ENCODE measurements around the gene RAD51B.

RAD51B gene

DNA sequence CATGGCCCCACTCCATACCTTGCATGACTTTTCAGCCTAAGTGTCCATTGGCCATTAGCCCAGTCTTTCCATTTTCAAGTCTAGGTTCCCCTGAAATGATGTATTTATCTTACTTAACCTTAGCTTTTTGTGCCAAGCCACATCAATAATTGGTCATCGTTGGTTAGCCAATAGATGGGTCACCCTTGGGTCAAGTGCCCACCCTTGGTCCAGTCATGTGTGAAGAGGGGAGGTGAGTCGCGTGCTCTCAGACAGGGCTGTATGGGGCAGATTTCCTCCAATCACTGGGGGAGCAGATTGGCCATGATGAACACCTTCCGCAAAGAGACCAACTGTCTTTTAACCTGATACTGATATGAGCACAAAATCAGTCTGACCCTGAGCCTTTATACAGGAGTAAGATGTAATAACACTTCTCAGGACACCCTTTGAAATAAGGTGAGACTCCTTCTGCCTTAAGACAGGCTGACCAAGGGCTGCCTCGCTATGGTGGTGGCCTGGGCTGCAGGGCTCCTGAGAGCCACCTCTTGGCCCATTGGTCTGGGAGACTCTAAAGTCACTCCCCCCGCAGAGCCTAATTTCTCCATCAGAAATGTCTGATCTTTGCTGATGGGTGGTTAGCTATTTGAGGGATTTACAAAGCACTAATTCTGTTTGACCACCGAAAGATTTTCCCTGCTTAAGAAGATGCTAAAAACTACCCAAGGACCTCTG, 830.1 kb downstream of the RAD51B start:
- no peak overlapping the region for H3K4me3 ChIP-seq (ENCODE audit: low read depth, low read length)
- TF ChIP-seq, protein P1, sequence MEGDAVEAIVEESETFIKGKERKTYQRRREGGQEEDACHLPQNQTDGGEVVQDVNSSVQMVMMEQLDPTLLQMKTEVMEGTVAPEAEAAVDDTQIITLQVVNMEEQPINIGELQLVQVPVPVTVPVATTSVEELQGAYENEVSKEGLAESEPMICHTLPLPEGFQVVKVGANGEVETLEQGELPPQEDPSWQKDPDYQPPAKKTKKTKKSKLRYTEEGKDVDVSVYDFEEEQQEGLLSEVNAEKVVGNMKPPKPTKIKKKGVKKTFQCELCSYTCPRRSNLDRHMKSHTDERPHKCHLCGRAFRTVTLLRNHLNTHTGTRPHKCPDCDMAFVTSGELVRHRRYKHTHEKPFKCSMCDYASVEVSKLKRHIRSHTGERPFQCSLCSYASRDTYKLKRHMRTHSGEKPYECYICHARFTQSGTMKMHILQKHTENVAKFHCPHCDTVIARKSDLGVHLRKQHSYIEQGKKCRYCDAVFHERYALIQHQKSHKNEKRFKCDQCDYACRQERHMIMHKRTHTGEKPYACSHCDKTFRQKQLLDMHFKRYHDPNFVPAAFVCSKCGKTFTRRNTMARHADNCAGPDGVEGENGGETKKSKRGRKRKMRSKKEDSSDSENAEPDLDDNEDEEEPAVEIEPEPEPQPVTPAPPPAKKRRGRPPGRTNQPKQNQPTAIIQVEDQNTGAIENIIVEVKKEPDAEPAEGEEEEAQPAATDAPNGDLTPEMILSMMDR (IDR thresholded peaks at IDR 0.05; ENCODE audit: borderline replicate concordance, insufficient read depth, low read depth, low read length) = no peak

- H3K4me3 ChIP-seq (ENCODE audit: low read depth, low read length) = no peak overlapping the region
- TF ChIP-seq, protein P1 (IDR thresholded peaks at IDR 0.05; ENCODE audit: borderline replicate concordance, insufficient read depth, low read depth, low read length) = no peak
Observed at GRCh38 chr14:68650404-68650994, 830.9 kb downstream of the RAD51B start.

DNA sequence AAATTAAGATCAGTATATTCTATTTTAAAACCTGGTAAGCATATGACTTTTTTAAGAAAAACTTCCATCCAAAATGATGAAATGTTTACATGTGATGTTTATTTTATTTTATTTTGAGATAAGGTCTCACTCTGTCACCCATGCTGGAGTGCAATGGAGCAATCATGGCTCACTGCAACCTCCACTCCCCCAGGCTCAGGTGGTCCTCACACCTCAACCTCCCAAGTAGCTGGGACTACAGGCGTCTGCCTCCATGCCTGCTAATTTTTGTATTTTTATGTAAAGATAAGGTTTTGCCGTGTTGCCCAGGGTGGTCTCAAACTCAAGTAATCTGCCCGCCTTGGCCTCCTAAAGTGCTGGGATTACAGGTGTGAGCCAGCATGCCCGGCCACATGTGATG, 831.5 kb downstream of the RAD51B start:
- TF ChIP-seq, protein P1 (IDR thresholded peaks at IDR 0.05; ENCODE audit: borderline replicate concordance, insufficient read depth, low read depth, low read length) = no peak
- H3K4me3 ChIP-seq (ENCODE audit: low read depth, low read length) = no peak overlapping the region

GRCh38 chr14:68651652-68652432, 832.3 kb downstream of the RAD51B start:
- no peak overlapping the region for H3K4me3 ChIP-seq (ENCODE audit: low read depth, low read length)
- TF ChIP-seq, protein P1 (IDR thresholded peaks at IDR 0.05; ENCODE audit: borderline replicate concordance, insufficient read depth, low read depth, low read length) = no peak

- TF ChIP-seq, protein P1 (IDR thresholded peaks at IDR 0.05; ENCODE audit: borderline replicate concordance, insufficient read depth, low read depth, low read length) = no peak
- H3K4me3 ChIP-seq (ENCODE audit: low read depth, low read length) = no peak overlapping the region
Observed at GRCh38 chr14:68652433-68652690, 832.8 kb downstream of the RAD51B start.

DNA sequence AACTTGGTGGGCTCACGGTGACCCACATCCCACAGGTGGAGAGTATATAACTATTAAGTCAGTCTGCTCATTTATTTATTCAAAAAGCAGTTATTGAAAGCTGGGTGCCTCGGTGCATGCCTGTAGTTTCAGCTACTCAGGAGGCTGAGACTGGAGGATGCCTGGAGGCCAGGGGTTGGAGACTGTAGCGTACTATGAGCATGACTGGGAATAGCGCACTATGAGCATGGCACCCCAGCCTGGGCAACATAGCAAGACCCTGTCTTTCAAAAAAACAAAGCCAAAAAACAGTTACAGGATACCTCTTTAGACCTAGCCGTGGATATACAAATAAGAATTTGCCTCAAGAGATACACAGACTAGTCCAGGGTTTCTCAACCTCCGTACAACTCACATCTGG, 833.5 kb downstream of the RAD51B start:
- TF ChIP-seq, protein P1 (IDR thresholded peaks at IDR 0.05; ENCODE audit: borderline replicate concordance, insufficient read depth, low read depth, low read length) = no peak
- no peak overlapping the region for H3K4me3 ChIP-seq (ENCODE audit: low read depth, low read length)
